AG09319 (cell line): ENCODE results near the gene LRBA.

Experiments
- DNase-seq: peaks from one replicate; pipeline ENCODE4 v3.0.0-alpha.2; 2010; ENCODE audit warnings: low read depth; ENCODE audit errors: extremely low read depth
- CTCF ChIP-seq: IDR thresholded peaks from 2 replicates; pipeline ENCODE4 v1.5.1; 2011; ENCODE audit warnings: low read depth, mild to moderate bottlenecking, inconsistent platforms, low read length, moderate library complexity

The LRBA gene

GRCh38 chr4:150949342-150949741 lies 65.7 kb downstream of the LRBA start:
- DNase-seq, result no peak
- TF ChIP-seq CTCF, result no peak

GRCh38 chr4:150948710-150949109 lies 66.4 kb downstream of the LRBA start:
- no peak for DNase-seq
- no peak for TF ChIP-seq CTCF

GRCh38 chr4:150948074-150948473 lies 67.0 kb downstream of the LRBA start:
- TF ChIP-seq CTCF, result no peak
- no peak for DNase-seq

GRCh38 chr4:150944660-150945059 lies 70.4 kb downstream of the LRBA start:
- no peak for TF ChIP-seq CTCF
- no peak for DNase-seq

- no peak for DNase-seq
- TF ChIP-seq CTCF, result no peak
Measured at GRCh38 chr4:150943818-150944217, 71.3 kb downstream of the LRBA start.

- no peak for DNase-seq
- no peak for TF ChIP-seq CTCF
Measured at GRCh38 chr4:150943126-150943525, 72.0 kb downstream of the LRBA start.

GRCh38 chr4:150942539-150942938 lies 72.5 kb downstream of the LRBA start:
- DNase-seq, result no peak
- TF ChIP-seq CTCF, result no peak

GRCh38 chr4:150940123-150940522 lies 75.0 kb downstream of the LRBA start:
- TF ChIP-seq CTCF, result no peak
- DNase-seq, result no peak
